ENCODE data around the gene GRK5.

DNA sequence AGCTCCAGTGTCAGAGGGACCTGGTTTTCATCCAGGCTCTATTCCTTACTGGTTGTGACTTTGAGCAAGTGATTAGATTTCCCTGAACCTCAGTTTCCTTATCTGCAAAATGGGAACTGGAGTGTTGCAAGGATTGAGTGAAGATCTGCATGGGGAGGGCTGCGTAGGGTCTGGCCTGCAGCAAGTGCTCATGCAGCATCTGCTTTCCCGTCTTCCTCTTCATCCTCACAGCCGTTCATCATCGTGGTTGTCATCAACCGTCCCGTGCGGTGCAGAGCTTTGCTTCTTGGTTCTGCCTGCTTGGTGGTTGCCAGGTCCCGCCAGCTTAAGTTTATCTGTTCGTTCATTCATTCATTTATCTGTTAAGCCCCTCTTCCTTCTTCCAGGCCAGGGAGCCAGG lies 135.0 kb downstream of the GRK5 start:
- no peak for TF ChIP-seq BHLHE40 (IDR thresholded peaks at IDR 0.05; ENCODE audit: borderline replicate concordance)
- TF ChIP-seq ZNF384 (IDR thresholded peaks at IDR 0.05): no peak
- TF ChIP-seq, protein P1, sequence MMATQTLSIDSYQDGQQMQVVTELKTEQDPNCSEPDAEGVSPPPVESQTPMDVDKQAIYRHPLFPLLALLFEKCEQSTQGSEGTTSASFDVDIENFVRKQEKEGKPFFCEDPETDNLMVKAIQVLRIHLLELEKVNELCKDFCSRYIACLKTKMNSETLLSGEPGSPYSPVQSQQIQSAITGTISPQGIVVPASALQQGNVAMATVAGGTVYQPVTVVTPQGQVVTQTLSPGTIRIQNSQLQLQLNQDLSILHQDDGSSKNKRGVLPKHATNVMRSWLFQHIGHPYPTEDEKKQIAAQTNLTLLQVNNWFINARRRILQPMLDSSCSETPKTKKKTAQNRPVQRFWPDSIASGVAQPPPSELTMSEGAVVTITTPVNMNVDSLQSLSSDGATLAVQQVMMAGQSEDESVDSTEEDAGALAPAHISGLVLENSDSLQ (IDR thresholded peaks at IDR 0.05): no peak
- TF ChIP-seq NFRKB (IDR thresholded peaks at IDR 0.05): no peak
- TF ChIP-seq FOXK2 (IDR thresholded peaks at IDR 0.05): no peak
- TF ChIP-seq SP1 (IDR thresholded peaks at IDR 0.05): no peak

Measured in HEK293T (cell line).